ENCODE data around the gene CENPP.

CENPP gene

DNA sequence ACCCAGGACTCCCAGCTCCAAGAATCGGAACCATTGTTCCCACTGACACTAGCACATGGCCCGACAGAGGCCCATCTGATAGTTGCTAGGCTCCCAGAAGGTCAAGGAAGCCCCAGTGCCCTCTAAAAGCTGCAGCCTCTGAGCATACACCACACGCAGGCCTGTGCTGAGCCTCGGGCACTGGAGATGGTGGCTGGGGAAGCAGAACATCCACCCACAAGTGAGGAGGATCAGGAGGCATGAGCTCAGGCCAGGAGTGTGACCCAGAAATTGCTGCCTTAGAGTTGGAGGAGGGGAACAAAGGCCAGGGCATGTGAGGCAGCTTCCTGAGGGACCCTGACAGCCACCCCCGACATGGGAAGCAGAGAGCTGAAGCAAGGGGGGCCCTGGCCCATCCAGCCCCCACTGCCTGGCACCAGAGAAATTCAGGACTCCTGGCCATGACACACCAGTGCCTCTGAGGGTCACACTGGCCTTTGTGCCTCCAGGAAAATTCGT, 322.8 kb downstream of the CENPP start:
- Histone ChIP-seq H3K36me3 (ENCODE audit: insufficient read depth, insufficient read length, low read length) (peaks cover 81% of the 10 kb centered on the region), H3K9me3 (ENCODE audit: insufficient read depth, low read length) (no peaks in the 10 kb centered on the region), H3K4me1 (ENCODE audit: insufficient read depth, insufficient read length) (no peaks in the 10 kb centered on the region), H3K4me3 (ENCODE audit: insufficient read length, low read depth) (no peak overlapping the region), H3K9ac (ENCODE audit: insufficient read length, low read depth) (no peak overlapping the region), H3K27me3 (ENCODE audit: insufficient read depth, insufficient read length) (no peaks in the 10 kb centered on the region)
- DNase-seq (ENCODE audit: low read depth, low spot score), result no peak
- TF ChIP-seq YY1 (IDR thresholded peaks at IDR 0.05; ENCODE audit: insufficient read depth, insufficient read length), result no peak

GRCh38 chr9:92649007-92649406, 323.3 kb downstream of the CENPP start:
- TF ChIP-seq ZNF274 (IDR thresholded peaks at IDR 0.05; ENCODE audit: low read depth, low read length), result no peak
- TF ChIP-seq SUZ12 (IDR thresholded peaks at IDR 0.05; ENCODE audit: extremely low read depth, insufficient read depth, insufficient read length), result no peak
- TF ChIP-seq YY1 (IDR thresholded peaks at IDR 0.05; ENCODE audit: insufficient read depth, insufficient read length), result no peak
- Histone ChIP-seq H3K4me3 (ENCODE audit: insufficient read length, low read depth) (no peak overlapping the region), H3K9ac (ENCODE audit: insufficient read length, low read depth) (no peak overlapping the region), H3K27me3 (ENCODE audit: insufficient read depth, insufficient read length) (no peaks in the 10 kb centered on the region), H3K4me1 (ENCODE audit: insufficient read depth, insufficient read length) (no peaks in the 10 kb centered on the region), H3K36me3 (ENCODE audit: insufficient read depth, insufficient read length, low read length) (peaks cover 80% of the 10 kb centered on the region), H3K9me3 (ENCODE audit: insufficient read depth, low read length) (no peaks in the 10 kb centered on the region)
- no peak for DNase-seq (ENCODE audit: low read depth, low spot score)

GRCh38 chr9:92650296-92650695, 324.5 kb downstream of the CENPP start:
- Histone ChIP-seq H3K4me1 (ENCODE audit: insufficient read depth, insufficient read length) (no peaks in the 10 kb centered on the region), H3K27me3 (ENCODE audit: insufficient read depth, insufficient read length) (no peaks in the 10 kb centered on the region), H3K36me3 (ENCODE audit: insufficient read depth, insufficient read length, low read length) (peaks cover 83% of the 10 kb centered on the region), H3K9me3 (ENCODE audit: insufficient read depth, low read length) (no peaks in the 10 kb centered on the region), H3K9ac (ENCODE audit: insufficient read length, low read depth) (no peak overlapping the region), H3K4me3 (ENCODE audit: insufficient read length, low read depth) (no peak overlapping the region)
- TF ChIP-seq YY1 (IDR thresholded peaks at IDR 0.05; ENCODE audit: insufficient read depth, insufficient read length) (no peak), SUZ12 (IDR thresholded peaks at IDR 0.05; ENCODE audit: extremely low read depth, insufficient read depth, insufficient read length) (no peak), ZNF274 (IDR thresholded peaks at IDR 0.05; ENCODE audit: low read depth, low read length) (no peak)
- no peak for DNase-seq (ENCODE audit: low read depth, low spot score)

GRCh38 chr9:92650839-92651621, 325.3 kb downstream of the CENPP start:
- DNase-seq (ENCODE audit: low read depth, low spot score), result no peak
- H3K4me1 ChIP-seq (ENCODE audit: insufficient read depth, insufficient read length), result no peaks in the 10 kb centered on the region
- H3K9ac ChIP-seq (ENCODE audit: insufficient read length, low read depth), result no peak overlapping the region
- H3K27me3 ChIP-seq (ENCODE audit: insufficient read depth, insufficient read length), result no peaks in the 10 kb centered on the region
- no peak for TF ChIP-seq ZNF274 (IDR thresholded peaks at IDR 0.05; ENCODE audit: low read depth, low read length)
- TF ChIP-seq SUZ12 (IDR thresholded peaks at IDR 0.05; ENCODE audit: extremely low read depth, insufficient read depth, insufficient read length), result no peak
- TF ChIP-seq YY1 (IDR thresholded peaks at IDR 0.05; ENCODE audit: insufficient read depth, insufficient read length), result no peak
- no peaks in the 10 kb centered on the region for H3K9me3 ChIP-seq (ENCODE audit: insufficient read depth, low read length)
- H3K36me3 ChIP-seq (ENCODE audit: insufficient read depth, insufficient read length, low read length), result peaks cover 85% of the 10 kb centered on the region
- no peak overlapping the region for H3K4me3 ChIP-seq (ENCODE audit: insufficient read length, low read depth)

- Histone ChIP-seq H3K9me3 (ENCODE audit: insufficient read depth, low read length) (no peaks in the 10 kb centered on the region), H3K4me3 (ENCODE audit: insufficient read length, low read depth) (no peak overlapping the region), H3K4me1 (ENCODE audit: insufficient read depth, insufficient read length) (no peaks in the 10 kb centered on the region), H3K9ac (ENCODE audit: insufficient read length, low read depth) (no peak overlapping the region), H3K27me3 (ENCODE audit: insufficient read depth, insufficient read length) (no peaks in the 10 kb centered on the region), H3K36me3 (ENCODE audit: insufficient read depth, insufficient read length, low read length) (peaks cover 84% of the 10 kb centered on the region)
- TF ChIP-seq SUZ12 (IDR thresholded peaks at IDR 0.05; ENCODE audit: extremely low read depth, insufficient read depth, insufficient read length), result no peak
- no peak for TF ChIP-seq YY1 (IDR thresholded peaks at IDR 0.05; ENCODE audit: insufficient read depth, insufficient read length)
- no peak for TF ChIP-seq ZNF274 (IDR thresholded peaks at IDR 0.05; ENCODE audit: low read depth, low read length)
- DNase-seq (ENCODE audit: low read depth, low spot score), result no peak
These were observed 326.7 kb downstream of the CENPP start for GRCh38 chr9:92652461-92652860.

GRCh38 chr9:92654481-92655301, 328.9 kb downstream of the CENPP start:
- peaks cover 75% of the 10 kb centered on the region for H3K36me3 ChIP-seq (ENCODE audit: insufficient read depth, insufficient read length, low read length)
- H3K9me3 ChIP-seq (ENCODE audit: insufficient read depth, low read length), result no peaks in the 10 kb centered on the region
- H3K27me3 ChIP-seq (ENCODE audit: insufficient read depth, insufficient read length), result no peaks in the 10 kb centered on the region
- TF ChIP-seq SUZ12 (IDR thresholded peaks at IDR 0.05; ENCODE audit: extremely low read depth, insufficient read depth, insufficient read length), result no peak
- no peak for TF ChIP-seq ZNF274 (IDR thresholded peaks at IDR 0.05; ENCODE audit: low read depth, low read length)
- TF ChIP-seq YY1 (IDR thresholded peaks at IDR 0.05; ENCODE audit: insufficient read depth, insufficient read length), result no peak
- no peak overlapping the region for H3K9ac ChIP-seq (ENCODE audit: insufficient read length, low read depth)
- DNase-seq (ENCODE audit: low read depth, low spot score), result no peak
- peaks cover 1% of the 10 kb centered on the region for H3K4me1 ChIP-seq (ENCODE audit: insufficient read depth, insufficient read length)
- H3K4me3 ChIP-seq (ENCODE audit: insufficient read length, low read depth), result no peak overlapping the region

DNA sequence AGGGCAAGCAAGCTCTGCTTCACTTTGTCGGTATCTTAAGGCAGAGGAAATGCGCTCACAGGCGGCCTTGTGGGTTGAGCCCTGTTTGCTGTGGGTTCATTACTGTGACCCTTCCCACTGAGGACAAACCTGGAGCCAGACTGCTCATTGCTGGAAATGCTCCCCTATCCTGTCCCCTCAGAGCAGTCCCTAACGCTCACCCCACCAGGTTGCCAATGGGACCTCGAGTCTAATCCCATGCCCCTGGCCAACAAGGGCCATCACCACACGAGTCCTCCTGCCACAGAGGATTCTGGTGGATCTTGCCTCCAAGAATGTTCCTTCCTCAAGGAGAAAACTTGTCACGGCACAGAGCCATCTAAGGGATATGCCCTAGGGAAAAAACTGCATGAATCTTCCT, 329.6 kb downstream of the CENPP start:
- peaks cover 71% of the 10 kb centered on the region for H3K36me3 ChIP-seq (ENCODE audit: insufficient read depth, insufficient read length, low read length)
- TF ChIP-seq YY1 (IDR thresholded peaks at IDR 0.05; ENCODE audit: insufficient read depth, insufficient read length), result no peak
- no peak for TF ChIP-seq ZNF274 (IDR thresholded peaks at IDR 0.05; ENCODE audit: low read depth, low read length)
- TF ChIP-seq SUZ12 (IDR thresholded peaks at IDR 0.05; ENCODE audit: extremely low read depth, insufficient read depth, insufficient read length), result no peak
- H3K4me1 ChIP-seq (ENCODE audit: insufficient read depth, insufficient read length), result peaks cover 7% of the 10 kb centered on the region
- no peaks in the 10 kb centered on the region for H3K27me3 ChIP-seq (ENCODE audit: insufficient read depth, insufficient read length)
- H3K4me3 ChIP-seq (ENCODE audit: insufficient read length, low read depth), result no peak overlapping the region
- DNase-seq (ENCODE audit: low read depth, low spot score), result no peak
- H3K9me3 ChIP-seq (ENCODE audit: insufficient read depth, low read length), result no peaks in the 10 kb centered on the region
- H3K9ac ChIP-seq (ENCODE audit: insufficient read length, low read depth), result no peak overlapping the region
